T-helper 9 cell (primary cell): ENCODE measurements around the gene AP3D1.
"Not testable (repeated sequence)": the region's sequence is repeated elsewhere in the genome, so short reads cannot be mapped to it uniquely, and the experiment has no call there.

Experiments used
- DNase-seq: peaks from one replicate; pipeline ENCODE4 v3.0.0-alpha.2; 2020
- total RNA-seq, 2 donors: gene quantifications; one replicate each; lab custom pipeline; 2026; lab: John Stamatoyannopoulos, UW

The AP3D1 gene
- 126 to 174 reads per million in 2 donors for total RNA-seq

- peak; percentile 100 for DNase-seq
Measured at GRCh38 chr19:2151339-2152229, at the start of gene AP3D1. AP3D1 (minus strand) TSS chr19:2151566; CDS start chr19:2151334, 232 bp downstream.

- DNase-seq: not testable (repeated sequence)
Measured at GRCh38 chr19:2200624-2201294, 49.4 kb upstream of the AP3D1 start.

- DNase-seq: no peak
Measured at GRCh38 chr19:2199861-2200623, 48.7 kb upstream of the AP3D1 start.

- no peak for DNase-seq
Measured at GRCh38 chr19:2199215-2199614, 47.8 kb upstream of the AP3D1 start.

GRCh38 chr19:2198317-2198716, 47.0 kb upstream of the AP3D1 start:
- no peak for DNase-seq

GRCh38 chr19:2197270-2197669, 45.9 kb upstream of the AP3D1 start:
- DNase-seq: no peak

GRCh38 chr19:2195914-2196313, 44.5 kb upstream of the AP3D1 start:
- no peak for DNase-seq

GRCh38 chr19:2195361-2195760, 44.0 kb upstream of the AP3D1 start:
- DNase-seq: no peak

- no peak for DNase-seq
Measured at GRCh38 chr19:2194513-2195078, 43.2 kb upstream of the AP3D1 start.

GRCh38 chr19:2193807-2194206, 42.4 kb upstream of the AP3D1 start:
- no peak for DNase-seq

- no peak for DNase-seq
Measured at GRCh38 chr19:2192862-2193261, 41.5 kb upstream of the AP3D1 start.

- no peak for DNase-seq
Measured at GRCh38 chr19:2191456-2192310, 40.3 kb upstream of the AP3D1 start.

GRCh38 chr19:2190848-2191455, 39.6 kb upstream of the AP3D1 start:
- DNase-seq: no peak

GRCh38 chr19:2189880-2190279, 38.5 kb upstream of the AP3D1 start:
- DNase-seq: no peak

GRCh38 chr19:2188708-2189385, 37.5 kb upstream of the AP3D1 start:
- DNase-seq: no peak

GRCh38 chr19:2187159-2187558, 35.8 kb upstream of the AP3D1 start:
- no peak for DNase-seq

GRCh38 chr19:2186071-2186846, 34.9 kb upstream of the AP3D1 start:
- DNase-seq: no peak

GRCh38 chr19:2185734-2186070, 34.3 kb upstream of the AP3D1 start:
- DNase-seq: no peak

- no peak for DNase-seq
Measured at GRCh38 chr19:2184422-2184975, 33.1 kb upstream of the AP3D1 start.

- DNase-seq: no peak
Measured at GRCh38 chr19:2181633-2181997, 30.2 kb upstream of the AP3D1 start.
